ENCODE results near the gene SCN1A.
"Not testable (repeated sequence)": the region's sequence is repeated elsewhere in the genome, so short reads cannot be mapped to it uniquely, and the experiment has no call there.

SCN1A gene

DNA sequence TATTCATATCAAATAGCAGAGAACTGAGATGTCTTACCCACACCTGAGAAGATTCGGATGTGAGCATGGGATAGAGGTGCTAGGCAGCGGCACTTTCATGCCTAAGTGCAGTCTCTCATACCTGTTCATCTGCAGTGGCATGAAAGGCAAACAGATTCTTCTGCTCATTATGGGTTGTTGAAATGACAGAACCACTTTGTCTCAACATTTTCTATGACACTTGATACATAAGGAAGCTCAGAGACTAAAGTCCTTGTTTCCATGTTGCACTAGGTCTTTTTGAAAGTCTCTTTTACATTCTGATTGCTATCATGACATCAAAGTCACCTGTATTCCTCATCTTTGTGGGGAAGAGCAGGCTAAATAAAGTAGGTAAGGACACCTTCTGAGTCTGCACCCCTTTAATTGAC, 8.0 kb upstream of the SCN1A start:
- FAIRE-seq (no peak), DNase-seq (ENCODE audit: insufficient read length, low spot score) (no peak)

DNA sequence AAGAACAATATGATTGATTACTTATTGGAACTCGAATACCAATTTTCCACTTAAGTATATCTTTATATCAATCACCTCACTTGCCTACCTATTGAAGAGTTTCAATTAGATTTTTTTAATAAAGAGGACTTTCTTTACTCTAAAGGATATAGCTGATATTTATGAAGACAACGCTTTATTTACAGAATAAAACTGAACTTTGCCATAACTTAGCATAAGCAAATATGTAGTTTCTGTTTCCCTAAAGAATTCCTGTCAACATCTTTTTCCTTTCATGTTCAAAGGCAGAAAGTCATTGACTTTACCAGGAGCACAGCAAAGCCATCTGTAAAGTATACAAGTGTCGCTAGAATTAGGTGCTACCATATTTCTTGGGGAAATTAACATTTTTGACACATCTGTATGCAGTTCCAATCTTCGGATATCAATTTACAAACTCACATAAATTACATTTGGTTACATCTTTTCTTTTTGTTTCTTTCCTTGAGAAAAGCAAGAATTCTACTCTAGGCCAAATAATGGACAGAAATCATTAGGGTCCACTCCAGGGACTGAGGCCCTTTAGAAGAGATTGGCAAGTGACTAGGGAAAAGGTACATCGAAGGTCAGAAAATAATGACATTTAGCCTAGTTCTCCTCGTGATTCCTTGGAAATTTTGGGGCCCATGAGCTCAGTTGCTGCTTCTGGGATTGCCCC, 7.5 kb upstream of the SCN1A start:
- DNase-seq (ENCODE audit: insufficient read length, low spot score), result no peak
- FAIRE-seq, result no peak

DNA sequence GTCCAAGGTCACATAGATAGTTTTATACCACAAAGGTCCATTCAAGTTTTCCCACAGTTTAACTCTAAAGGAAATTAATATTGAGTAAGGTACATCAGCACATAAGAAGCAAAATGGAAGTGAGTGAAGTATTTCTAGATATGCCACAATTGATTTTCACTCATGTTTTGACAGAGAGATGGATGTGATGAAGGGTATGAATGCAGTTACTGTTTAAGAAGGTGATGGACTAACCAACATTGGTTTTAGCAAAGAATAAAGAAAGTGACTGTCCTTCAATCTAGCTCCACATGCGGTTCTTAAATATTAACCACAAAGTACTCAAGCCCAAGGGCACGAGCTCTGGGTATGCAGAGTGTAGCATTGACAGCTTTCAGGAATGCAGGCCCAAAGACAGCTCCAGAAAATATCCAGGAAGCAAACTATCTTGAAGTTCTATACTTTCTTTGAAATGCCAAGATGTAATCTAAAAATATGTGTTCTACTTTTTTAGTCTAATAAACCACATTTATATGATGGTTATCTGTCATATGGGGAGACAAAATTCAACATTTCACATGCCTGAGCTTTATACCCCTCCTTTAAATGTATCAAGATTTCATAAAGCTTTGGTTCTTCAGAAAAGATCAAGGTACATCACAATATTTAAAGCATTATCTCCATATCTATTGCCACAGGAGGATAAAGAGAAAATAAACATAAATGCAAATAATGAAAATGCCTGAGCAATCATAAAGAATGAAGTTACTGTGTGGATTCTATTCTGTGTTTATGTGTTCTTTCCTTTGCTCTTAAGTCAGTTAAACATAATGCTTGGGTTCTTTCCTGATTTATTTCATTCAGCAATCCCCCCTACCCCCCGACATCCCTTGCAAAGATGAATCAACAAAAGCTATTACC, 6.7 kb upstream of the SCN1A start:
- DNase-seq (ENCODE audit: insufficient read length, low spot score) (no peak), FAIRE-seq (no peak)

DNA sequence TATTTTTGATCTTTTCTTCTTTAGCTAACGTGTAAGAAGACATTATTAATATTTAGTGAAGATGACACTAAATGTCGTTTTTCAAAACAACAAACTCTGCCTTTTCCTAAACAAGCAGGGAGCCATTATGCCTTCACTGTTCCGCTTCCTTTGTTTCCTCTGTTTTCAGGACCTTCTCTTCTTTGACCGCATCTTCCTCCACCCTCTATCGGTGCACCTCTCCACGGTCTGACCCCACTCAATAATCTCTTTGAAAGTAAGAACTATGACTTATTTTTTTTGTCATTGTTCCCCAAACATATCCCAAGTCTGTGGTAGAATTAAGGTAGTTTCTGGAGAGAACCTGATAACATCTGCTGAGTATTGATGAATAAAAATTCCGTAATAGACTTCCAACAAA, 5.8 kb upstream of the SCN1A start:
- no peak for DNase-seq (ENCODE audit: insufficient read length, low spot score)
- FAIRE-seq, result no peak

DNA sequence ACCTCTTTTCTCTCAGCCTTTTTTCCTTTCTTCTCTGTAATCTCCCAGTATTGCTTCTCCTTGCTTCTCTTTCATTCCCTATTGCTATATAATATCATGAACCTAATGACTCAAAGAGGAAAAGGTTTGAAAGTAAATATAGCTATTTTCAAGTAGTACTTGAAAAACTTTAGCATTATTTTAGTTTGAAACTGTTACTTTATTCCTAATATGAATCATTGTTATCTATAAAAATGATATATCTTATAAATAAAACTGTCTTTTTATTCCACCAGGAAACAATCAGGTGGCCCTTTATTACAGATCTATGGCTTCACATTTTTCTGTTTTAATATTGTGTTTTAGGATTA, 311 bp upstream of the SCN1A start:
- FAIRE-seq (no peak), DNase-seq (ENCODE audit: insufficient read length, low spot score) (no peak)

DNA sequence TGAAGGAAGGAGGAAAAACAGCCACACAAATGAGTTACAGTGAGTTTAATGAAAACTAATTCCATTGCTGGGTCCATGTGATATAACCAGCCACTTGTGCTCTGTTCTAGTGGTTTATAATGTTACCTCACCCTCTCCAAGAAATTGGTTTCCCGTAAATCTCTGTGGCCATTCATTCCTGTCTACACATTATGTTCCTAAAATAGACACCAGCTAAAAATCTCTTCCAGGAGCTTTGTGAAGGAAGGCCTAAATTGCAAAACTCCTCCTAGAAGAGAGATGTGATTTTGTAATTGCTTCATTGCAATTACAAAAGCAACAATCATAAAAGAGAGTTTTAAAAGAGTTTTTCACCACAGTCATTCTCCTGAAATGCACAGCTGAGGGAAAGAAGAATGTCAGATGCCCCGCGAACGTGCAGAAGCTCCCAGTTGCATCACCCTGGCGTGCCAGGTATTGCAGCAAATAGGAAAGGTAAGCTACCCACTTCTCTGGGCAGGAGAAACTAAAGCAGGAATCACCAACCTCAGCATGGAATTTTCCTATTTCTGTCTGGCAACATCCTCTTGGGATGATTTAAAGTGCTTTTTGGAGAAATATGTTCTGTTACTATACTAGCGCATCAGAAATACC, 1.7 kb downstream of the SCN1A start:
- DNase-seq (ENCODE audit: insufficient read length, low spot score), result no peak
- no peak for FAIRE-seq

DNA sequence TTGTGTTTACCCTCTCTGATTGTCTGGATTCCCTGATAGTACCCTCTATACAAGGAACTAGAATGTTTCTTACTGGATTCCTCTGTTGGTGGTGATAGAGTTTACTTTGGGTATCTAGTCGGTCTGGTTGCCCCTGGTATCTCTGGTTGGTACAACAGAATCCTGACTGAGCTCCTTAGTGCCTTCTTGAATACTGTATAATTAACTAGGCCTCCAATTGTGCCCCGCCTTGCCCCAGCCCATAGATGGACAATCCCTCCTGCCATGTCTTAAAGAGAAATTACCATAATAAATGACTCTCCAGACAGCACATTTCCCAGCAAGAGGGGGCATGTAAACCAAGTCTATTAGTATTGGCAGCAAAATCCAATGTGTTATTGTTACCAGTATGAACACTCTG, 2.3 kb downstream of the SCN1A start:
- FAIRE-seq (no peak), DNase-seq (ENCODE audit: insufficient read length, low spot score) (no peak)

DNA sequence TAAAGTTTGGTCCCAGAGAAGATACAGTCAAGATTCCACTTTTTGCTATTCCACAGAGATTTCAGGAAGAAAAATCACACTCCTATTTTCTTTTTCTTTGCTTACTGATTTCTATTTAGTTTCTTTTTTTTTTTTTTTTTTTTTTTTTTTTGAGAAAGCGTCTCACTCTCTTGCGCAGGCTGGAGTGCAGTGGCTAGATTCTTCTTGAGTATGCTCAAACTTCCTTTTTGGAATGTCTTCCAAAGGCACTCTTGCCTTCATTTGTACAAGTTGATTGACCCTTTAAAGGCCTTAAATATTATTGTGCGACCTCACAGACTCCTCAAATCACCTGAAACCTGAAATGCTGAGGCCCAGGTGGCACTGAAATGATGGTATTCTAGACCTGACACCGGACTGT, 9.6 kb downstream of the SCN1A start:
- no peak for DNase-seq (ENCODE audit: insufficient read length, low spot score)
- no peak for FAIRE-seq

DNA sequence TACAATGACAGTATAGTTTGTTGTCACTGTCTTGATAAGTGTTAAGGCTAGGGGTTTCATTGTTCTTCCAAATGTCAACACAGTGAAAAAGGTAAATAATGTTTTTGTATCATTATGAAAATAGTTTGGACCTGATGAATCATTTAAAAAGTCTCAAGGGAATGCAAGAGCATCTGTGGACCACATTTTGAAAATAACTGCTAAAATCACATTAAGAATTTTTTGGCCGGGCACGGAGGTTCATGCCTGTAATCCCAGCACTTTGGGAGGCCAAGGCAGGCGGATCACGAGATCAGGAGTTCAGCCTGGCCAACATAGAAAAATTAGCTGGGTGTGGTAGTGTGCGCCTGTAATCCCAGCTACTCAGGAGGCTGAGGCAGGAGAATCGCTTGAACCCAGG, 10.3 kb downstream of the SCN1A start:
- no peak for FAIRE-seq
- DNase-seq (ENCODE audit: insufficient read length, low spot score), result no peak

DNA sequence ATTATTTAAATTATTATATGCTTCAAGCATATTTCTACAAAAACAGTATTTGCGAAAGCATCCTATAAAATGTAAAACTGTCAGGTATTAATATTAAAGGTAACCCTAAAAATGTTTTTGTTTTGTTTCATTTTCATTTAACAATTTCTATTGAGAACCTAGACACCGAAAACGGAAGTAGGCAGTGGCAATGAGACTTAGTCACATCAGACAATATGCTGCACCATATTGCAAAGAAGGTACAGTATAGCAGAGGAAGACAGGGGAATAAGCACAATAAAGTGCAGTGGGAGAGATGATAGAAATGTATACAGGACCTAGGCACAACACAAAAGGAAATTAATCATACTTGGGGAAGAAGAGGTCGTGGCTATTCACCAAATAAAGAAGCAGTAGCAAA, 12.2 kb downstream of the SCN1A start:
- DNase-seq (ENCODE audit: insufficient read length, low spot score), result no peak
- no peak for FAIRE-seq

DNA sequence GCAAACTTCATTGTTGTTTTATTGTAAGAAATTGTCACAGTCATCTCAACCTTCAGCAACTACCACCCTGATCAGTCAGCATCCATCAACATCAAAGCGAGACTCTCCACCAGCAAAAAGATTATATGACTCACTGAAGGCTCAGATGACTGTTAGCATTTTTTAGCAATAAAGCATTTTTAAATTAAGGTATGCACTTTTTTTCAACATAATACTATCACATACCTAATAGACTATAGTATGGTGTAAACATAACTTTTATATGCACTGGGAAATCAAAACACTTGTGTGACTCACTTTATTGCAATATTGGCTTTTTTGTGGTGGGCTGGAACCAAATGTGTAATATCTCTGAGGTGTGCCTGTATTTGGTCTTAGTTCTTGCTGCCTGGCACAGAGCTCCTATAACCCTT, 15.6 kb downstream of the SCN1A start:
- no peak for FAIRE-seq
- DNase-seq (ENCODE audit: insufficient read length, low spot score), result no peak

DNA sequence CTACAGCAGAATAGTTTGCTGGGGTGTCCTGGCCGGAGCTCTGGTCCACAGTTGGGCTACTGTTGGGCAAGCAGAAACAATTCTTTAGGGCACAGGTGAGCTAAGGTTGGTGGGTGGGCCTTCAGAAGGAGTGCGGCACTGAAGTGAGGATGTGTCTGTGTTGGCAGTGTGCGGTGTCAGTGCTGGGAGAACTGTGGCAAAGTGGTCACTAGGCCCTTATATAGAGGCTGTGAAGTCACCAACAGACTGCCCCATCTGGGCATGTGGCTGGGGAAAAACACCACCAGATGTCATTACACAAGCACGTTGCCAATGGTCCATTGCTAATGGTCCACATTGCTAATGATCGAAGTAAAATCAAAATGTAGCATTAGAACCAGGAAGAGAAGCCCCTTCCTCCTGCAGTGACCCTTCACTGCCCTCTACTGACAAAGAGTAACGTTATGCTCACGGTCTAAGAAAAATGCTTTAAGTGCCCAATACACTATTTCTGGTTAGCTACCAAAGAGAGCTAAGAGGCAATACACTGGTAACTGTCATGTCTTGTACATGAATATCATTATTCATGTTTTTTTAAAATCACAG, 21.3 kb downstream of the SCN1A start:
- no peak for FAIRE-seq
- DNase-seq (ENCODE audit: insufficient read length, low spot score), result no peak

DNA sequence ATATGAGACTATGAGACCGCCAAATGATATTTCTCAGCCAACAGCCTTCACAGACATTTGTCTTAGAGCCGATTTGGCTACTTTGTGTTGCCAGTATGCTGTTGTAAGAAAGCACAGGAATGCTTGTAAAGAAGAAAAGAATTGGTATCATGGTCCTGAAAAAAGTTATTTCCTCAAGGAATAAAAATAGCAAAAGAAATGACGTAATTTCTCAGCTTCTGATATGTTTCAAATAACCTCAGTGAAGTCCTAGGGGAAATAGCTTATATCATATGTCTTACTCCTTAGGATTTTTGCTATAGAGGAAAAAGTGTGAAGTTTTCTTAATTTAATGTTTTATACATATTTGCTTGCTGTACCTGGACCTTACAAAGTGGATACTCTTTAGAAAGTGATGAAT, 23.0 kb downstream of the SCN1A start:
- FAIRE-seq (no peak), DNase-seq (ENCODE audit: insufficient read length, low spot score) (no peak)

DNA sequence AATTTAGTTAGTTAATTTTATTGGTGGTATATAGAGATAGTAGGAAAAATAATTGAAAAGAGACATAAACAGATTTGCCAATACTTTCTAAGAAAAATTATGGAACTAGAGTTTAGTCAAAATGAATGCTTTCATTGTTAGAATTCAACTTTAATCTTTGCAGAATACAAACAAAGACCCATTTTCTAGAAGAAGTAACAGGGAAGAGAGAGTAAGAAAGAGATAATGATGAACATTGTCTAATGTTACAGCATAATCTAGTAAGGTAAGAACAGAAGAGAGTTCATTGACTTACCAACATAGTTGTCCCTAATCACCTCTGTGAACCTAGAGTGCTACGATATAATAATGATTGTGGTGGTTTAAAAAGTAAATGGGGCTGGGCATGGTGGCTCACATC, 23.7 kb downstream of the SCN1A start:
- FAIRE-seq (no peak), DNase-seq (ENCODE audit: insufficient read length, low spot score) (no peak)

DNA sequence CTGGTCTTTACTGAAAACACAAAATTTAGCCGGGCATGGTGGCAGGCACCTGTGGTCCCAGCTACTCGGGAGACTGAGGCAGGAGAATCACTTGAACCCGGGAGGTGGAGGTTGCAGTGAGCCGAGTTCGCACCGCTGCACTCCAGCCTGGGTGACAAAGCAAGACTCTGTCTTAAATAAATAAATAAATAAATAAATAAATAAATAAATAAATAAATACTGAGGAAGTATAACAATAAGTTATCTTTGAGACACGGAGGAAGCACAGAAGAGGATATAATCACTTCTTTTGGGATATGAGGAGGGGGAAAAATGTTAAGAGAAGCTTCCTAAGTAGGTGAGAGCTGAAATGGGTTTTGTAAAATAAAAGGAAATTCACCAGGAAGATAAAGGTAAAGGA, 24.5 kb downstream of the SCN1A start:
- FAIRE-seq; DNase-seq (ENCODE audit: insufficient read length, low spot score): not testable (repeated sequence)

DNA sequence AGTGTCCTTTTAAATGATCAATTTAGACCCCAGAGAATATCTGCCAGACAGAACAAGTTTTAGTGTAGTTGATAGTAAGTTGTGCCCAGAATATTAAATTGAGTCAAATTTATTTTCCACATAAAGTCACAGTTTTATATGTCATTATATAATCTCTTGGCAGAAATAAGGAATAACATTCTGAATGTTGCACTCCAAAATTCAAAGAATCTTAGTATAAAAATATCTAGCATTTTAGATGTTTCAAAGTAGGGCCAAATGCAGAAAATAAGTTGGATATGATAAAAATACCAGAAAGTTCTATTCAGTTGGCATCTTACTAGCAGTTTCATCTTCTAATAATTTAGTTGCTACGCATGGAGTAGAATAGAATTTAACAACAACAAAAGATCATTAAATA, 33.5 kb downstream of the SCN1A start:
- FAIRE-seq (no peak), DNase-seq (ENCODE audit: insufficient read length, low spot score) (no peak)

DNA sequence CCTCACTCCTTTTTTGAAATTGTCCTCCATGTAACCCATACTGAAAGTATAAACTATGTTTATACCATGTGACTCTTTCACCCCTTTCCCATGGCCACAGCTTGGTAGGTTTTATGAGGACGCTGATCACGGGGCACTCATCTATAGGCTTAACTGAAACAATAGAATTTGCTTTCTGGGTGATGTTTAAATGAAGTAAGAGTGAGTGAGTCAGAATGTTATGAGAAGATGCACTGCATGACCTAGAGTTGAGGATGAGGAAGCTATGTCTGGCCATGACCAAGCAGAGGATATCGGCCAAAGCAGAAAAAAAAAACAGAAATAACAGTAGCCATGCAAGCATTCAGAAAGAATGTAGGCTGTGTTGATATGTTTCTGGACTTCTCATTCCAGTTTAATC, 34.9 kb downstream of the SCN1A start:
- DNase-seq (ENCODE audit: insufficient read length, low spot score) (no peak), FAIRE-seq (no peak)

DNA sequence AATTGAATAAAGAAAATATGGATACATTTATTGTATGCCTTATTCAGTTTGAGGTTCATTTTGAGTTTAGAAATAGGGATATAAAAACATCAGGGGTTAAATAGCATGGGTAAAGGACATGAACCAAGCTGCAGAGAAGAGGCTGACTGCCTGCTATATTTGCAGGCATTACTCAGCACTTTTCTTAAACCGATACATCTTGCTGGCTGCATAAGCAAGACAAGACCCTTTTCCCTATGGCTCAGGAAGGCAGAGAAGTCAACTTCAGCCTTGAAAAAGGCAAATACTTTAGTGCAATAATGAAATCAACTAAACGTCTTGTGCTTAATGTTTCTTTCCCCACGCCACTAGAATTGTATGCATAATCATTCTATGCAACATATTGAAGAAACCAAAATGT, 36.4 kb downstream of the SCN1A start:
- FAIRE-seq, result no peak
- DNase-seq (ENCODE audit: insufficient read length, low spot score), result no peak

DNA sequence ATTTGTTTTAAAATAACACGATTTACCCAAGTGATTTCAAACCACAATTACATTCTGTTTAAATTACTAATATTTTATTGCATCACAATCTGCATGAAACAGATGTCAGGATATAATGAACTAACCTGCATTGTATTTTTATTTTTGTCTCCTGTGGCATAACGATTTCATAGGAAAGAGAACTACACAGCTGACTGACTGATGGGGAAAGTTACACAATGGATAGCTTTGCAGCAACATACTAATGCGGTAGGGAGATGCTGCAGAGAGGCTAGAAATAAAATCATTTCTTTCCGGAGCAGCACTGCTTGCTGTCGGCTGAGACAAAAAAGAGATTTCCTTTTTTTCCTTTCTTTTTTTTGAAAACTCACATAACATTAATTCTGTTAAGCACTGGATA, 36.9 kb downstream of the SCN1A start:
- no peak for DNase-seq (ENCODE audit: insufficient read length, low spot score)
- no peak for FAIRE-seq

DNA sequence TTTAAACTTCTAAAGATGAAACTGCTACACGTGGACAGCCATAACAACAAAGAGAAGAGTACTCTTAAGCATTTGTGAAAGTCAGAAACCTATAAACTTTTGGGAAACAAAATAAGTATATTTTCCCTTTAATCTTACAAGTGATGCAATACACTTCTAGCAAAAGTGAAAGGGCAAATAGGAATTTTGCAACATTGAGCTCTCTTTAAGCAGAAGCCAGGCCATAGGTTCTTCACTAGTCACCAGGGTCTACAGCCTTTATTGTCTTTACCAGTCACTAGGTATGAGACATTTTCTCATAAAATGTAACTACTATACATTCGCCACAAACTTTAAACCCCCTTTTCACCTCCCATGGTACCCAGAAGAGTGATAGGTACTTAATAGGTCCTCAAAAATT, 37.5 kb downstream of the SCN1A start:
- no peak for DNase-seq (ENCODE audit: insufficient read length, low spot score)

DNA sequence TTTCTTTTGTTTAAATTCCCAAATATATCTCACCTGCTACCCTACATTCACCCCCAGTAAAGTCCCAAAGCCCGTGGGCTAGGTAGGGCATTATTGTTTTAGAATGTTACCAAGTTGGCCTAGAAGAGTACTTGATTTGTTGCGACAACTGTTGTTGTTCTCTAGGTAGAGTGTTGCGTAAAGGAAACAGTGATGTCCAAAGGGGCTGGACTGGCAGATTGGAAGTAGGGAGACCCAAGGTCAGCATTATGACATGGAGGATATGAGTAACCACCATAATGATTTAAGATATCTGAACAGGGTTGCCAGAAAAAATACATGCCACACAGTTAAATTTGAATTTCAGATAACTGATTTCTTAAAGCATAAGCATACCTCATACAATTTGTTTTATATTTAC, 39.2 kb downstream of the SCN1A start:
- no peak for FAIRE-seq
- no peak for DNase-seq (ENCODE audit: insufficient read length, low spot score)

More for the DNA sequence above, 37.5 kb downstream of the SCN1A start:
- FAIRE-seq, result no peak

DNA sequence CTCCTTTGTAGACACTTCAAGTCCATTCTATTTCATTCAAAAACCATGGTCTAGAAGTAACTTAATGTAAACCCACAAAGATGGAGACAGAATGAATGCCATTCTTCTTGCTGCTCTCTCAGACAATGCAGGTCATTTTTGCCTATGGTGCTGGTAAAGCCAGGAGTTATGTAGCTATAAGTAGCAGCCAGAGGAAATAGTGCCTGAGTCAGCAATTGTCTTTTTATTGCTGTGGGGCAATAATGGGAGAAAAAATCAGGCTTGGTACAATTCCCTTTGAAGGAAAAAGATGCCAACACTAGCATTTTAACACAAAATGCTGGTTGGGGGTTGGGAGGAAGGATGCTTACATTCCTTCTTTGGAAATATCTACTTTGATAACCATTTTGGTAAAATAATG, 43.5 kb downstream of the SCN1A start:
- no peak for FAIRE-seq
- no peak for DNase-seq (ENCODE audit: insufficient read length, low spot score)

Measured in GM19239 (cell line).